Daoy (cell line): ENCODE results near the gene SKAP1. TPM values are rescaled to one million over a fixed set of nuclear protein-coding genes. Genes with fewer than 3 reads are reported as not detected.

Experiments used
- DNase-seq: peaks from one replicate; pipeline ENCODE4 v3.0.0-alpha.2; 2015; ENCODE audit warnings: low read depth
- total RNA-seq: library from RNA; depleted of rRNA; stranded (reverse); fragments of >200 nt; shearing (Covaris generic); gene quantifications from 2 replicates; pipeline ENCODE4 v1.2.3, GENCODE V29; 2014; rRNA removed

Gene SKAP1
- 0.17 TPM in 1 of 2 replicates, not detected in the other for total RNA-seq

DNA sequence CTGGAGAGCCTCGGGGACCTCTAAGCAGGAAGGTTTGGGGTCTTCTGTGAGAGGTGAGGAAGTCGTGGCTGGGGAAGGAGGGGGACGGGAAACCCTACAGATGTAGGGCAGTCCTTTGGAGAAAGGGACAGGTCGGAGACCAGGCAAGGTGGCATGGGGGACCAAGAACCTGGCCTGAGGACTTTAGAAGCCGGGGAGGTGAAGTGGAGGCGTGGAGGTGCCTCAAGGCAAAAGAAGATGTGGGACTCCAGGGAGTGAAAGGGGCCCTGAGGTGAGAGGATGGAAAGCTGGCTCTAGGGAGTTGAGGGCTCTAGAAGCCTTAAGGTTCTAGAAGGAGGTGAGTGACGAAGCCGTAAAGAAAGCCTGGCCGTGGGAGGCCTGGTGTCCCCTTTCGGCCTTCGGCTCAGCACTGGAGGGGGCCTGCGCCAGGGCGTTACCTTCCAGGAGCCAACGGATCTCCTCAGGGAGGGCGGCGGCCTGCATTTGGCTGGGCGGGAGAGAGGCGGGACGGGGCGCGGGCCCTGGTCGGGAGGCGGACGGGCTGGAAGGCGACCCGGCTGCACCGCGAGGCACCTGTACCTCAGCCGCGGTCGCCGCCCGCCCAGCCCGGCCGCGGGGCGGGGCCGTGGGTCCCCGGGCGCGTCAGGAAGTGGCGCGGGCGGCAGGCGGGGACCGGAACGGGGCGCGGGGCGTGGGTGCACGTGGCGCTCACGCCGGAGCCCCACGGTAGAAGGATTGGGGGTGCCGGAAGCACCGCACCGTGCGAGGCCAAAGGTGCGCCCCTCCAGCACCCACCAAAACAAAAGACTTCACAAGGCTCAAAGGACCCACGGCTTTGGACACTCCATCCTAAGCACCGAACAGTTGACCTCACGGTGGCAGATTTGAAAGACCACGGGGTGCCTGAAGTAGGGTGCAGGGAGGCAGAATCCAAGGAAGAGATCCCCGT lies at the start of gene SKAP1:
Gene SKAP1, minus strand, starts transcription at position 577 of the 949 bp plus-strand sequence.
- DNase-seq: no peak

DNA sequence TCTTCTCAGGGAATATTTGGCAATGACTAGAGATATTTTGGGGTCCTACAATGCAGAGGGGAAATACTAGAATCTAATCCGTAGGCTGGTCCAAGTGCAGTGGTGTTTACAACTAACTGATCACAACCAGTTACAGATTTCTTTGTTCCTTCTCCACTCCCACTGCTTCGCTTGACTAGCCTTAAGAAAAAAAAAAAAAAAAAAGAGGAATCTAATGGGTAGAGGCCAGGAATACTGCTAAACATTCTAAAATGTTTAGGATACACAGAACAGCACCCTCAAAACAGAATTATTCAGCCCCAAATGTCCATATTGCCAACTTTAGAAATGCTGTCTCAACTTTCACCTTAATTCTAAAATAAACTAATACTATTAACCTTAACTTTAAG lies 49.0 kb upstream of the SKAP1 start:
- DNase-seq: no peak

DNA sequence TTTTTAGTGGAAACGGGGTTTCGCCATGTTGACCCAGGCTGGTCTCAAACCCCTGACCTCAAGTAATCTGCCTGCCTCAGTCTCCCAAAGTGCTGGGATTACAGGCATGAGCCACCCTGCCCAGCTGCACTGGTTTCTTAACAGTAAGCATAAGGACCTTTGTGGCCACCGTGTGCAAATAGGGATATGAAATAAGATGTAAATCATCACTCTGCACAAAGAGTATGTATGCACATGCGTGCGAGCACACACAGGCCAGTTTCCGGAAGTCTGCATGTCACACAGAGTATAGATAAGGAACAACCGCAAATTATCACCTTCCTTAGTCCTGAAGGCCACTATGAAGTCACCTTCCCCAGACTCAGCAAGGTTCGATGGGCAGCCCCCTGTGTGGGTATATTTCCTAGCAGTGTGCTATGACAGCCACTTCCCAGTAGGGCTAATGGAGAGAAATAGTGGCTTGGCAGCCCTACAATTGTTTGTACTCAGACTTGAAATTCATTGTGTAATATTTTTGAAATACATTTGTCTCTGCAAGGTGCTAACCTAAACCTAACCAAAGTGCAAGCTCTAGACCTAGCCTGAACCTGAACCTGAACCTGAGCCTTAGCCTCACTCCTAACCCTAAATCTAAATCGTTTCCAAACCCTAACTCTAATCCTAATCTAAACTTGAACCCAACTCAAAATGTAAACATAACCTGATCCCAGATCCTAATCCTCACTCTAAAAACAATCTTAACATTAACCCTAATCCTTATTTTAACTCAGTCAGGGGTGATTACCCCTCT lies 48.4 kb upstream of the SKAP1 start:
- DNase-seq: peak; percentile 56

DNA sequence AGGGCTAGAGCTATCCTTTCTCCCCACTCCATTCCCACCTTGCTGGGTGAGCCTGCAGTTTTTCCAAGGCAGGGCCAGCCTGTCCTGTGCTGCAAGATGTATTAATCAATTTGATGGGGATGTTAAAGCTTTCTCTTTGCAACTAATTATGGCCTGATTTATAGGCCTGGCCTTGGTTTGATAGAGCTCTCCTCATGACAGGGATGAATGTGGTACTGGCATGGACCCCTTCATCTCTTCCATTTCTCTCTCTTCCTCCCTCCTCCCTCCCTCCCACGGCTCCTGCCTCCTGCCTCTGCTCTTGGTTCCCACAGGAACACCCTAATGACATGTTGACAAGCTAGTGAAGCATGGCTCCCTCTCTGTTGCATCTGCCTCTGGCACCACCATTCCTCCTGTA lies 47.2 kb upstream of the SKAP1 start:
- DNase-seq: no peak

DNA sequence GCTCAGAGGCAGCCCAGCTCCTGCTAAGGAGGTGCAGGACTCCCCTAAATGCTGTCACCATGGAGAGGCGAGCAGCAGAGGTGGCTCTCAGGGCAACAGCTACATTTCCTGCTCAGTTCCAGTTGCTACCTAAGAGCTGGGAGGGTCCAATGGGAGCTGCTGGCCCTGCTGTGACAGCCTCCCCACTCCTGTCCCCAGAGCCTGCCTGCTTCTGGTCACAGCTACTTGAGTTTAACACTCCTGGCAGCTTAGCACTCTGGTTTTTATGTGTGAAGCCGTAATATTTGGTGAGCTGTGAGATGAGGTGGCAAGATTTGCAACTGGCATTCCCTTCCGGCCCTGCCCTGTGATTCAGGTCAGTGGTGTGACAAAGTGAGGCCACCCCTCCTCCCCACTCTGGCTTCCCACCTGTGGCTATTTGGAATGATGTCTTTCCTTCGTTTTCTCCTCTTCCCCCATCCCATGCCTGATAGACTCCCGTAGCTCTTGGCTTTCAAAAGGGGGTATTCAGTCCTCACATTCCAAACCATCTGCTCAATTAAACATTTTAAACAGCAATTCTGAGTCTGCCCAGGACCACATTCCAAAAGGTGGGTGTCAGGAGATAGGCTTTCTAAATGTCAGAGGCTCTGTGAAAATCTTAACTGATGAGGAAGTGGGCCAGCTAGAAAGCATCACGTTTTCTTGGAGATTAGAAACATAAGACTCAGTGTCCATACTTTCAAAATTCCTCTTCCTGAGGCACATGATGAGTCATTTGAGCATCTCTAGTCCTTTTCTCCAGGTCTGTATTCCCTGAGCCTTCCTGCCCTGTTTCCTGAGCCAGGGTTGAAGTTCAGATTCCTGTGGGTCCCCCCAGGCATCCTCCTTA lies 42.6 kb upstream of the SKAP1 start:
- peak; percentile 79 for DNase-seq

DNA sequence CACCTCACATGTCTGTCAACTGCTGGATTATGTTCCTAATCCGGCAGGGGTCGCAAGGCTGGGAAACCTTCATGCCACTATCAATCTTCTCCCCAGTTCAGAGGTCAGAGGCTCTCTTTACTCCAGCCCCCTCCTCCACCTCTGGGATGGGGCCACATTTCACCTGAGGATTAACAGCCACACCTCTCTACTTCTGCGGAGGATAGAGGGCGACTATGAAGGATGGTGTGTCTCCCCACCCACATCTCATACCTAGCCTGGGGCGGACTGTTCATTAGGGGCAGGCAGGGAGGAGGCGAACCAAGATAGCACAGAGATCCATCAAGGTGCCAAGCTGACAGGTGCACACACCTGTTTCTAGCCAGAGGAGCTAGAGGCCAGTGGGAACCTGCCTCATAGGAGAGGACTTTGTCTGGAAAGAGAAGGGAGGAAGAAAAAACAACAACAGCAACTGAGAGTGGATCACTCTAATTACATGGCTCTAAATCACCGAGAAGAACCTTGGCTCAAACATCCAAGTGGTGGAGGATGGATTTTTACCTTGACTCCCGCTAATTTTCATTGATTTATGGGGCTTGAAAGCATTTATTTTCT lies 41.9 kb upstream of the SKAP1 start:
- no peak for DNase-seq

DNA sequence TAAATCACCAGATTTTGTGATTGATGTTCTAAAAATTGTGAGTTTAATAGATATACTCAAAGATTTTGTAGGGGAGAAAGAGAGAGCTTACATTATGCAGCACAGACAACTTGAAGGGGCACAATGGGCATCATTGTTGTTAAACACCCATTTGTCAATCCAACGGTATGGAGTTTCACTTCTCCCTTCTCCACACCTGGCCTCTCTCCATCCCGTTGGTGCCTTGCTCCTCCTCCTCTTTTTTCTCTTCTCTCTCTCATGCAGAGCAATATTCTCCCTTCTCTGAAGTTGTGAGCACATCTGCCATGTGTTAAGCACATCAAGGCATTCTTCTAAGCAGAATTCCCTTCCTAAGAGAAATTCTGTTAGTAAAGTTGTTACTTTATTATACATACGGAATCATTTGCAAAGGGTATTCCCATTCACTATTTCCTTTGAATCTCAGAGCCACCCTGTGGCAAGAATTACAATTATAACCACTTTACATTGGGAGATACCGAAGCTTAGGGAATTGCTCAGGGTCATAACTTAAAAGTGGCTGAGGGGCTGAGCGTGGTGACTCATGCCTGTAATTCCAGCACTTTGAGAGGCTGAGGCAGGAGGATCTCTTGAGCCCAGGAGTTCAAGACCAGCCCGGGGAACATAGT lies 40.5 kb upstream of the SKAP1 start:
- peak; percentile 46 for DNase-seq

DNA sequence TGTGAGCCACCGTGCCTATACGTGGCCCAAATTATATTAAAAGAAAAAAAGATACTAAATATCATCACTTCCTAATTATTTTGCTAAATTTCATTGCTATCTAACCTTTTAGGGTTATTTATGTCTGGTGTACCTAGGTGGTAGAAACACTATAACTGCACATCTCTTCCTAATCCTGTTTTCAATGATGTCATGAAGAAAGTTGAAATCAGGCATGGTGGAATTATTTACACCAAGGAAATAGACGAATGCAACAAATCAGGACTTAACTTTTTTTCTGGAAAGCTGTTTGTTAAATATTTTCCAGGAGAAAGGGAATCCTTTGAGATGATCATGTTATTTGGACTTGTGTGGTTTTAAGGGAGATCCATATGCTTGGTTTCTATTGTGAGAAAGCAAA lies 39.2 kb upstream of the SKAP1 start:
- DNase-seq: no peak

DNA sequence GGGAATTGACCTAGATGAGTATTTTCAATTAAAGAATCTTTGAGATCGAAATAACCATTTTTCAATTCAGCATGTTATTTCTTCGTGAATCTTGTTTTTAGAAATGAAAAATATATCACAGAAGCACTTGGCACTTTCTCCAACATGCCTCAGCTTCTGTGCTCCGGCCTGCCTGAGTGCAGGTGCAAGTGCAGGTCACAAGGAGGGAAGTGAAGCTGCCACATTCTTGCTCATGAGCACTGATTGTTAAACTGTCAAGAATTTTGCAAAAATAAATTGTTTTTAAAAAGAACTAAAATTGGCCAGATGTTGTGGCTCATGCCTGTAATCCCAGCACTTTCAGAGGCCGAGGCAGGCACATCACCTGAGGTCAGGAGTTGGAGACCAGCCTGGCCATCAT lies 38.3 kb upstream of the SKAP1 start:
- no peak for DNase-seq

DNA sequence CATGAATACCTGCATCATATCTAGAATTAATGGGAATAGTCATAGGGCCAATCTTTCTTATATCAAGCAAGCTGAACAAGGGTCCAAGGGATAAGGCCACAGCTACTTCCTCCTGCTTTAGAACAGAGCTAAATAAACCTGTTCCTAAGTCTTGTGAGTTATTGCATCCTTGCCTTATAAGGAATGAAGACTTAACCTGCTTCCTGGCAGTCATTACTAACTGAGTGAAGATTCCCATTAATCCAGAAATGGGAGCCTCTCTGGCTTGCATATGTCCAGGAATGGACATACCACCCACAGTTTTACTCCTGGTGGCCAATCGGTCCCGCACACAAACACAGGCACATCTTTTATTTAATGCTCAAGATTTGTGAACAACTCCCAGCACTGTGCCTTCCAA lies 35.9 kb upstream of the SKAP1 start:
- DNase-seq: no peak

DNA sequence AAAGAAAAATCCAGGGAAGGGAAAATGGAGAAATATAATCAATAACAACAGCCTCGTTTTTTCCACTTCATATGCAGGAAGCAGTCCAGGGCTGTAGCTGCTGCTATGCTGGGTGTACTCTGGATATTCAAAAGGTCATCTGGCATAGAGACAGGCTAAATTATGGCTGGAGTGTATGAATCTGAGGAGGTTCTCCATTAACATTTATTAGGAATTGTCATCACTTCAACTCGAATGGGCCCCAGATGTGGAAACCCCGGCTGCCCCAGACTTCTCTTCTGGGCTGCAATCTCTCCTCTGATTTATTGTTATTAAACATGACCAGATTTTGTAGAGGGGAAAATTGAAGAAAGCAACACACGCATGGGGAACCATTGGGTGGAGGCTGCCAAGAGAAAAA lies 33.5 kb upstream of the SKAP1 start:
- no peak for DNase-seq

DNA sequence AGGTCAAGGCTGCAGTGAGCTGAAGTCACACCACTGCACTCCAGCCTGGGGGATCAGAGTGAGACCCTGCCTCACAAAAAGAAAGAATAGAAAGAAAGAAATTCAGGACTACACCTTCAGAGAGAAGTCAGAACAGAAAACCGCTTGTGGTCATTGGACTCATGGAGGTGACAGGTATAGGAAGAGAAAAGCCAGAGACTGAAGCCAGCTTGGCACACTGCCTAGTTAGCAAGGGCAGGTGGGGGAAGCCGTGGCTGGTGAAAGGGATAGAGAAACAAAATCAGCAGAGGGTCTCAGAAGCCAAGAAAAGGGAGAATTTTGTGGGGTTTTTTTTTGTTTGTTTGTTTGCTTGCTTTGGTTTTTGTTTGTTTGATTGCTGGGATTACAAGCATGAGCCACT lies 32.9 kb upstream of the SKAP1 start:
- no peak for DNase-seq

DNA sequence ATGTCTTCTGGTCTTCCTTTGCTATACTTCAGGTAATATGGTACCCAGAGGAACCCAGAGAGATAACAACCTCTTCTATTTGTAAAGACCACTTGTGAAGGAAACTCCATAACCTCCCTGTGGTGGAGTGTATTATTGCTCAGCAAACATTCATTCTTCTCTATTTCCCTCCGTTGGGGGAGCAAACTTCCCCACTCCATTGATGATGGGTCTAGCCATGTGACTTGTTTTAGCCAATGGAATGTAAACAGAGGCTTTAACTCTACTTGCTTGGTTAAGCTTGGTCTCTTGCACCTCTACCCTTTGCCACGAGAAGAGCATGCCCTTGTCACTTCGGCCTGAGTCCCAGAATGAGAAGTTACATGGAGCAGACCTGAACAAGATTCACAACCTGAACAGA lies 30.0 kb upstream of the SKAP1 start:
- no peak for DNase-seq

DNA sequence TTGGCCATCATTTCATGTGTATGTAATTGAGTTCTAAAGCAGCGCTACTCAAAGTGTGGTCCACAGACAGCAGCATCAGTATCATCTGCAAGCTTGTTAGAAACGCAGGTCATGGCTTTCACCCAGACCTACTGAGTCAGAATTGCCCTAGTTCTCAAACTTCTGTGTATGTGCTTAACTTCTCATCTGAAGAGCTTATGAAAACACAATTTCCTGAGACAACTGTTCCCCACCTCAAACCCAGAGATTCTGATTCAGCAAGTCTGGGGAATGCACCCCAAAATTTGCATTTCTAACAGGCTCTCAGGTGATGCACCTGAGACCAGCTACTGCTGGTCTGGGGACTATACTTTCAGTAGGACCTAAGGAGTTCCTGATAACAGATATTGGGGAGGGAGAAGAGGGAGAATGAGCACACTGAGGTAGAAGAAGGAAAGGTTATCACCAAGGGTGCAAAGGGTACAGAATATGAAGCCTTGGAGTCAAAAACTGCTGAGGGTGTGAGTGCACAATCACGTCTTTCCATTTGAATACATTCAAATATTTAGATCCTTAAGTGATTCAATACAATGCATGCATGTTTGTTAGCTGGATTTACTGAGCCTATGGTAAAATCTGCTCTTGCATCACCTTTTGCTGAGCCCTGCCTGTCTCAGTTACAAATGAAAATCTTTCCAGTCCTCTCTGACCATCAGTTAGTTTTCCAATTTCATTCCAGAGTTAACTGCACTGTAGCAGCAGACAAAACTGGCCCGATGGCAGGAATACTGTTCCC lies 29.2 kb upstream of the SKAP1 start:
- no peak for DNase-seq

DNA sequence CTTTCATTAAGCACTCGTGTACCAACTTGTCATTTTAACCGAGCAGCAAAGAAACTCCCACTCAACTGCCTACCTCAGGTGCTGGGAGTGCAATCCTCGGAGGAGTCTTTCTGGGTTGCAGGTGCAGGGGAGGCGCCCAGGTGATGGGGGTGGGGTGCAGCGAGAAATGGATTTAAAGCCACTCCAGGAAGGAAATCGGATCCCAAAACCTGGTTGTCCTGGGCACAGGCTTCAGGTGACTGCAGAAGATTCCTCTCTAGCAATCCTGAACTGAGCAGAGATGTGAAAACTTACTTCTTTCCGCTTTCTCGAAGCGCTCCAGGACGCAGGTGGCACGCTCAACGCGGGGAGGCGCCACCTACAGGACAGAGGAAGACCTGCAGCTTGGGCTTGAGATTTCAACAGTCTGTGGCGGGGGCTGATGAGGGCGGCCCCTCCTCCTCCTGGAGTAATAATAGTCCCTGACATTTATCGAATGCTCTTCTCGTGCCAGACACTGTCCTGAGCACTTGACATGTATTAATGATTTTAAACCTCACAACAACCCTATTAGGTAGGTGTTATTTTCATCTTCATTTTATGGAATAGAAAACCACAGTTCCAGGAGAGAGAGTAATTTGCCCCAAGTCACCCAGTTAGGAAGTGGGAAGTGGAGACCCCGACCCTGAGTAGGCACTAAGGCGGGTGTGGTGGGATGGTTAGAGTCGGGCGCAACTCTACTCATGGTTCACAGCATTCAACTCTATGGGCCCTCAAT lies 27.2 kb upstream of the SKAP1 start:
- DNase-seq: peak; percentile 58

DNA sequence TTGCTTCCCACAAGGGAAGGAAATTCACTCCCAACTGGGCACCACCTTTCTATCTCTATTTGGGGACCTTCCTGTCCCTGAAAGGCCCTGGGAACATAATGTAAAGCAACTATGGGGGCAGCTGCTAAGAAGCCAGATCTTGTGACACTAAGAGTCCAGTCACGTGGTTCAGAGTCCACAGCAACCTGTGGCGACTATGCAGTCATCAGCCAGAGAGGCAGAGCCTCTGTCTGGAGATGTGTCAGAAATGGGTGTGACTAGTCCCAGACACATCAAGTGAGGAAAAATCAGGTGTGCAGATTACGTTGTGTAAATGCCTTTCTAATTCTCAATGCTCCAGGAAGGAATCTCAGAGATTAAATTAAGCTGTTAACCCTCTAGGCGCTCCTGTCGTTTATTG lies 26.6 kb upstream of the SKAP1 start:
- DNase-seq: no peak

DNA sequence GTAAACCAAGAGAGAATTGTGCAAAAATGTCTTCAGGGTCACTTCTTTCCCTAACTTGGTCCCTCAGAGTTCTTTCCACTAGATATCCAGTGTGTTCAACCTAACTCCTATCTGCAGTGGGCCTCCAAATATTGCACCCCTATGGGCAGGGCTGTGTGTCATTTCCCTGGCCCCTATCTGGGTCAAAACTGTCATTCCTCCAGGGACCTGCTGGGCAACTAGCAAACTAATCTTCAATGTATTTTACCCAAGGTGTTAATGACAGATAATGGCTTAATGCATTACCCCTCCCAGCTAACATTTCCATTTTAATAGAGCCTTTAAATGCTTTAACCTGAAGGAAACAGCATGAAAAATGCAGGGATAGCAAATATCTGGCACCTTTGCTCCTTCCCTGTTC lies 25.8 kb upstream of the SKAP1 start:
- no peak for DNase-seq

DNA sequence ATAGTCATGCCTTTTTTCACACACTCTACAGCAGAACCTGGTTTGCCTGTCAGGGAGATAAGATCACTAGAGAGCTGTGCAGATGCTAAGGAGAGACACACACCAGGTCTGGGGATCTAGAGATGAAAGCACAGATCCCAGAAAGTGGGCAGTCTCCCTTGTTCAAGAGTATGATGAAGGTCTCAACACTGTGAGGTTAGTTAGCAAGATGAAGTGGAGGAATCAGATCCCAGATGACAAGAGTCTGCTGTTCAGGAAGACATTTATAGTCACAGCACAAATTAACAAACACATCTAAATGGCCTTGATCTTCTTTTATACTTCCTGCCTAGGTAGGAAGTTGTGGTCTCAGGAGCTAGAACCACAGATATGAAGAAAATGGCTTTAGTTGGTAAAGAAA lies 23.4 kb upstream of the SKAP1 start:
- DNase-seq: no peak

DNA sequence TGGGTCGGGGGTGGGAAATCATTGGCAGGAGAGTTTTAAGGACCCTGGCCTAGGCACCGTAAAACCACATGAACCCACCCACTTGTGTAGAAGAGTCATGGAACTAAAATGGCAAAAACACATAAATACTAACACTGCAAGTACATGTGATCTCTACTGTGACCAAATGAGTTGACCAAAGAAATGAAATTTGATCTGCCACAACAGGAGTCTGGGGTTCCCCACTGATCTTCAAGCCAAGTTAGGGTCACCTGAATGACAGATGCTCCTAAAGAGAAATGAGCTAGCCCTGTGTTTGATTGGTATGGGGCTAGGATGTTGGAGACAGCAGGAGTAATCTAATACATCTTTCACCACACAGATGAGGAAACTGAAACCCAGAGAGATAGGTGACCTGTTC lies 21.5 kb upstream of the SKAP1 start:
- no peak for DNase-seq
